NT2/D1 (cell line): ENCODE results near the gene KATNAL1.

Source experiments
- SUZ12 ChIP-seq: IDR thresholded peaks from 2 replicates; pipeline ENCODE4 v1.6.1; 2011; ENCODE audit not compliant: insufficient read length, insufficient read depth; ENCODE audit errors: extremely low read depth
- YY1 ChIP-seq: IDR thresholded peaks from 2 replicates; pipeline ENCODE4 v1.6.1; 2011; ENCODE audit not compliant: insufficient read length, insufficient read depth
- ZNF274 ChIP-seq: IDR thresholded peaks from 2 replicates; pipeline ENCODE4 v1.6.1; 2011; ENCODE audit warnings: mild to moderate bottlenecking, low read depth, low read length

GRCh38 chr13:30319130-30319529, 11.8 kb upstream of the KATNAL1 start:
- TF ChIP-seq ZNF274 (no peak), SUZ12 (no peak), YY1 (no peak)
